ENCODE results near the gene LRRC8C. TPM values are rescaled to one million over a fixed set of nuclear protein-coding genes. Genes with fewer than 3 reads are reported as not detected.

Gene LRRC8C
- total and polyA plus RNA-seq, 10 donors: 3.7 to 33.0 (median 21.6) TPM

- no peak overlapping the region for H3K27ac ChIP-seq
- H3K4me3 ChIP-seq: no peak overlapping the region
- TF ChIP-seq POLR2AphosphoS5 (IDR thresholded peaks at IDR 0.05): no peak
- TF ChIP-seq POLR2A (IDR thresholded peaks at IDR 0.05): no peak
- TF ChIP-seq, protein P1, sequence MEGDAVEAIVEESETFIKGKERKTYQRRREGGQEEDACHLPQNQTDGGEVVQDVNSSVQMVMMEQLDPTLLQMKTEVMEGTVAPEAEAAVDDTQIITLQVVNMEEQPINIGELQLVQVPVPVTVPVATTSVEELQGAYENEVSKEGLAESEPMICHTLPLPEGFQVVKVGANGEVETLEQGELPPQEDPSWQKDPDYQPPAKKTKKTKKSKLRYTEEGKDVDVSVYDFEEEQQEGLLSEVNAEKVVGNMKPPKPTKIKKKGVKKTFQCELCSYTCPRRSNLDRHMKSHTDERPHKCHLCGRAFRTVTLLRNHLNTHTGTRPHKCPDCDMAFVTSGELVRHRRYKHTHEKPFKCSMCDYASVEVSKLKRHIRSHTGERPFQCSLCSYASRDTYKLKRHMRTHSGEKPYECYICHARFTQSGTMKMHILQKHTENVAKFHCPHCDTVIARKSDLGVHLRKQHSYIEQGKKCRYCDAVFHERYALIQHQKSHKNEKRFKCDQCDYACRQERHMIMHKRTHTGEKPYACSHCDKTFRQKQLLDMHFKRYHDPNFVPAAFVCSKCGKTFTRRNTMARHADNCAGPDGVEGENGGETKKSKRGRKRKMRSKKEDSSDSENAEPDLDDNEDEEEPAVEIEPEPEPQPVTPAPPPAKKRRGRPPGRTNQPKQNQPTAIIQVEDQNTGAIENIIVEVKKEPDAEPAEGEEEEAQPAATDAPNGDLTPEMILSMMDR (IDR thresholded peaks at IDR 0.05 in 8 of 11, conservative IDR thresholded peaks at IDR 0.05 in 3 of 11): no peak
- DNase-seq: no peak
- no peaks in the 10 kb centered on the region for H3K27me3 ChIP-seq (replicated peaks in 1 of 7)
- no peaks in the 10 kb centered on the region for H3K9me3 ChIP-seq
- H3K4me1 ChIP-seq: peaks cover 0 to 14% (median 1%) of the 10 kb centered on the region in 6 donors
- 72 to 85% (median 82%) methylated on average over 3 of the region's 3 CpGs for WGBS, 5 donors
- intact Hi-C loops (cut with DNase I; ENCODE audit: low total_unique reads): no loop called here
- H3K36me3 ChIP-seq: no peaks in the 10 kb centered on the region
Observed at GRCh38 chr1:89734442-89734841, 101.5 kb downstream of the LRRC8C start.

DNA sequence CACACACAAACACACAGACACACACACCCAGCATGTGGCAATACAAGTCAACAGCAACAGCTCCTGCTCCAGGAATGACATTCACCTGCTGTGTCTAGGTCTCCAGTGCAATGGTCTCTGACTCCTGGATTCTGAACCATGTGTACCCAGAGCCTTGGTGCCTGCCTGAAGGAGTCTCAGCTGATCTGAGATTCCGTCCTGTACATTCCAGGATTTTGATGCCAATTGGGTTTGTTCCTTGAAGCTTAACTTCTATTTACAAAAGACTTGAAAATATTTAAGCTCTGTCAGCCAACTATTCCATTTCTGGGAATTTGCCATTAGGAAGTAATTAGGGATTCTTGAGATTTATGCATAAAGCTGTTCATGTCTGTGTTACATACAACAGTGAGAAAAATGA lies 102.6 kb downstream of the LRRC8C start:
- no peak for DNase-seq
- no peak overlapping the region for H3K4me3 ChIP-seq
- H3K27me3 ChIP-seq (replicated peaks in 1 of 7): no peaks in the 10 kb centered on the region
- H3K4me1 ChIP-seq: peaks cover 0 to 25% (median 2%) of the 10 kb centered on the region in 6 donors
- TF ChIP-seq, protein P1 (IDR thresholded peaks at IDR 0.05 in 8 of 11, conservative IDR thresholded peaks at IDR 0.05 in 3 of 11): no peak
- TF ChIP-seq POLR2AphosphoS5 (IDR thresholded peaks at IDR 0.05) (no peak), POLR2A (IDR thresholded peaks at IDR 0.05) (no peak)
- intact Hi-C loops (cut with DNase I; ENCODE audit: low total_unique reads): no loop called here
- H3K27ac ChIP-seq: no peak overlapping the region
- WGBS, 5 donors: 63 to 94% (median 85%) methylated on average over 1 of the region's 1 CpG
- H3K36me3 ChIP-seq: no peaks in the 10 kb centered on the region
- no peaks in the 10 kb centered on the region for H3K9me3 ChIP-seq

DNA sequence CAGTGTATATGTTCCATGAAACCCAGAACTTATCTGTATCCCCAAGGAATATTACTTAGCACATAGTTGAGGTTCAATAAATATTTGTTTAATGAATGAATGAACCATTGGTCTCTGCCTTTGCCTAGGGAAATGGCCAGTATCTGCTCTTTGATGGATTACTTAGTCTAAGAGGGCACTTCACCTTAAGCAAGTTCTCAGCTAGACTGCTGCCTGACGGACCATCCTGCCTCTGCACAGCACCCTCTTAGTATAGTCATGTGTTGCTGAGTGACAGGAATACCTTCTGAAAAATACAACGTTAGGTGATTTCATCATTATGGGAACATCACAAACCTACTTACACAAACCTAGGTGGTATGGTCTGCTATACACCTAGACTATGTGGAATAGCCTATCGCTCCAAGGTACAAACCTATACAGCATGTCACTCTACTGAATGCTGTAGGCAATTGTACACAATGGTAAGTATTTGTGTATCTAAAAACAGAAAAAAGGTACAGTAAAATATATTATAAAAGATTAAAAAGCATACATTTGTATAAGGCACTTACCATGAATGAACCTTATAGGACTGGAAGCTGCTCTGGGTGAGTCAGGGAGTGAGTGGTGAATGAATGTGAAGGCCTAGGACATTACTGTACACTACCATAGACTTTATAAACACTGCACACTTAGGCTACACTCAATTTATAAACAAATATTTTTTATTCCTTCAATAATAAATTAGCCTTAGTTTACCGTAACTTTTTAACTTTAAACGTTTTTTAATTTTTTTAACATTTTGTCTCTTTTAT lies 104.2 kb downstream of the LRRC8C start:
- Histone ChIP-seq H3K4me3 (no peak overlapping the region), H3K27ac (no peak overlapping the region), H3K9me3 (no peaks in the 10 kb centered on the region), H3K4me1 (peaks cover 0 to 28% (median 2%) of the 10 kb centered on the region in 6 donors), H3K36me3 (no peaks in the 10 kb centered on the region), H3K27me3 (replicated peaks in 1 of 7) (no peaks in the 10 kb centered on the region)
- intact Hi-C loops (cut with DNase I; ENCODE audit: low total_unique reads): no loop called here
- DNase-seq: no peak
- TF ChIP-seq, protein P1 (IDR thresholded peaks at IDR 0.05 in 8 of 11, conservative IDR thresholded peaks at IDR 0.05 in 3 of 11): no peak
- no peak for TF ChIP-seq POLR2A (IDR thresholded peaks at IDR 0.05)
- no peak for TF ChIP-seq POLR2AphosphoS5 (IDR thresholded peaks at IDR 0.05)
- 91 to 97% (median 93%) methylated on average over 5 of the region's 5 CpGs for WGBS, 5 donors

GRCh38 chr1:89737985-89738510 lies 105.1 kb downstream of the LRRC8C start:
- Histone ChIP-seq H3K9me3 (no peaks in the 10 kb centered on the region), H3K27ac (no peak overlapping the region), H3K36me3 (no peaks in the 10 kb centered on the region), H3K4me1 (peaks cover 0 to 28% (median 2%) of the 10 kb centered on the region in 6 donors), H3K4me3 (no peak overlapping the region), H3K27me3 (replicated peaks in 1 of 7) (no peaks in the 10 kb centered on the region)
- 92 to 96% (median 95%) methylated on average over 10 of the region's 10 CpGs for WGBS, 5 donors
- no peak for TF ChIP-seq POLR2A (IDR thresholded peaks at IDR 0.05)
- TF ChIP-seq, protein P1 (IDR thresholded peaks at IDR 0.05 in 8 of 11, conservative IDR thresholded peaks at IDR 0.05 in 3 of 11): no peak
- TF ChIP-seq POLR2AphosphoS5 (IDR thresholded peaks at IDR 0.05): no peak
- intact Hi-C loops (cut with DNase I; ENCODE audit: low total_unique reads): no loop called here
- no peak for DNase-seq

Data from spleen (tissue), 11 donors.